Measurements from ENCODE around the gene FREM3.

DNA sequence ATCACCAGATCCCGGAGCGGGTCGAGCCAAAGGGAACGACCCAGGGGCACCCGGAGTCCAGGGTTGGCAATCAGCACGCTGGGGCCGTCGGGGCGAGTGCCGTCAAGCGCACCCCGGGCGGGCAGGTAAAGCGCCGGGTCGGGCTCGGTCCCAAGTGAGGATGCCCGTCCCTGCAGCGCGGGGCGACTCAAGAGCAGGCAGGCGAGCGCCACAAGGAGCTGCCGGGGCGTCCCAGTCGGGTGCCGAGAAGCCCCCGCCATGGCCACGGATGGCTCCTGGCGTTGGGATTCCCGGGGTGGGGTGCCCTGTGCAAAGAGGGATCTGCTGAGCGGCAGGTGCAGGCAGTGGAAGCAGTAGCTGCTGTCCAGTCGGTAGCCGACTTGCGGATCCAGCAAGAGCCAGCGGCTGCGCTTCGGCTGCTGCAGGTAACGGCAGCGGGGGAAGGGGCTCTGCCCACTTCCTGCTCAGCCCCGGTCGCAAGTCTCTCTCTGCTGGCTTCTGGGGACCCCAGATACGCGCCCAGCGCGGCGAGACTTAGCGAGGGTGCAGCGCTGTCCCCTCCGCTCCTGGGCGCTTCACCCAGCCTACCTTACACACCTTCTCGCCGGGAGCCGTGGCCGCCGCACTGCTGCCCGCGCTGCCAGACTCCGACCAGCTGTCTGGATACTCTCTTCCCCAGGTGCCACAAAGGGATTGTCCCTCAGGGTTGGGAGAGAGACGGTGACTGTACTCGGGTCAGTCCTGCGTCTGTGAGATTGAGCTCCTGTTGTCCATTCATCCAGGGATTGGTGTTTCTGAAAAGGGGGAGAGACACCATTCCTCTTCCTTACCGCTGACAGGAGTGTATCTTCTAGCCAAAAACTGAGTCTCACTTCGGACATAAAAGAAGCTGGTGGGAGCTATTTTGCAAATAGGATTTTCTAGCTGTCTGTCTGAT is at the start of gene FREM3:
- TF ChIP-seq, protein P1, sequence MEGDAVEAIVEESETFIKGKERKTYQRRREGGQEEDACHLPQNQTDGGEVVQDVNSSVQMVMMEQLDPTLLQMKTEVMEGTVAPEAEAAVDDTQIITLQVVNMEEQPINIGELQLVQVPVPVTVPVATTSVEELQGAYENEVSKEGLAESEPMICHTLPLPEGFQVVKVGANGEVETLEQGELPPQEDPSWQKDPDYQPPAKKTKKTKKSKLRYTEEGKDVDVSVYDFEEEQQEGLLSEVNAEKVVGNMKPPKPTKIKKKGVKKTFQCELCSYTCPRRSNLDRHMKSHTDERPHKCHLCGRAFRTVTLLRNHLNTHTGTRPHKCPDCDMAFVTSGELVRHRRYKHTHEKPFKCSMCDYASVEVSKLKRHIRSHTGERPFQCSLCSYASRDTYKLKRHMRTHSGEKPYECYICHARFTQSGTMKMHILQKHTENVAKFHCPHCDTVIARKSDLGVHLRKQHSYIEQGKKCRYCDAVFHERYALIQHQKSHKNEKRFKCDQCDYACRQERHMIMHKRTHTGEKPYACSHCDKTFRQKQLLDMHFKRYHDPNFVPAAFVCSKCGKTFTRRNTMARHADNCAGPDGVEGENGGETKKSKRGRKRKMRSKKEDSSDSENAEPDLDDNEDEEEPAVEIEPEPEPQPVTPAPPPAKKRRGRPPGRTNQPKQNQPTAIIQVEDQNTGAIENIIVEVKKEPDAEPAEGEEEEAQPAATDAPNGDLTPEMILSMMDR (IDR thresholded peaks at IDR 0.05), result no peak
- TF ChIP-seq ZFX (IDR thresholded peaks at IDR 0.05; ENCODE audit: borderline replicate concordance), result no peak
